Stimulated activated CD4-positive, alpha-beta T cell treated with anti-CD3 and anti-CD28 coated beads, Interleukin-2, amount 100 ng/mL, for 48 hours (primary cell): Measurements from ENCODE around the gene LRCH1.
A peak's percentile ranks its signal among the peaks of the same experiment; 100 is the strongest.

ENCODE experiments used
- DNase-seq, 2 donors: peaks; one replicate each; pipeline ENCODE4 v3.0.0-alpha.2; 2020

Gene LRCH1

GRCh38 chr13:46535002-46535401 lies 18.0 kb upstream of the LRCH1 start:
- DNase-seq: no peak

- no peak for DNase-seq
These were observed 17.1 kb upstream of the LRCH1 start for GRCh38 chr13:46535825-46536224.

- no peak for DNase-seq
These were observed 16.6 kb upstream of the LRCH1 start for GRCh38 chr13:46536341-46536740.

- no peak for DNase-seq
These were observed 13.7 kb upstream of the LRCH1 start for GRCh38 chr13:46539231-46539630.

GRCh38 chr13:46541210-46541609 lies 11.8 kb upstream of the LRCH1 start:
- no peak for DNase-seq

GRCh38 chr13:46542833-46543232 lies 10.1 kb upstream of the LRCH1 start:
- DNase-seq: no peak

GRCh38 chr13:46543287-46543686 lies 9.7 kb upstream of the LRCH1 start:
- no peak for DNase-seq

GRCh38 chr13:46544208-46544607 lies 8.8 kb upstream of the LRCH1 start:
- DNase-seq: no peak

- DNase-seq: no peak
These were observed 8.2 kb upstream of the LRCH1 start for GRCh38 chr13:46544811-46545210.

- DNase-seq: no peak
These were observed 6.7 kb upstream of the LRCH1 start for GRCh38 chr13:46546084-46546768.

- no peak for DNase-seq
These were observed 2.1 kb upstream of the LRCH1 start for GRCh38 chr13:46550822-46551221.

- peak; percentile 59 to 65 for DNase-seq
These were observed 1.3 kb upstream of the LRCH1 start for GRCh38 chr13:46551410-46552302.

GRCh38 chr13:46552303-46552682 lies 677 bp upstream of the LRCH1 start:
- no peak for DNase-seq

- DNase-seq: no peak
These were observed 533 bp downstream of the LRCH1 start for GRCh38 chr13:46553521-46553885.

- peak; percentile 51 to 57 for DNase-seq
These were observed 1.2 kb downstream of the LRCH1 start for GRCh38 chr13:46553886-46554858.

- no peak for DNase-seq
These were observed 2.0 kb downstream of the LRCH1 start for GRCh38 chr13:46554951-46555350.

GRCh38 chr13:46555722-46556417 lies 2.9 kb downstream of the LRCH1 start:
- DNase-seq: no peak

- DNase-seq: no peak
These were observed 3.4 kb downstream of the LRCH1 start for GRCh38 chr13:46556418-46556779.

- DNase-seq: no peak
These were observed 6.4 kb downstream of the LRCH1 start for GRCh38 chr13:46559272-46559805.

- DNase-seq: no peak
These were observed 7.8 kb downstream of the LRCH1 start for GRCh38 chr13:46560778-46561177.

- DNase-seq: no peak
These were observed 8.3 kb downstream of the LRCH1 start for GRCh38 chr13:46561286-46561685.

- DNase-seq: no peak
These were observed 8.7 kb downstream of the LRCH1 start for GRCh38 chr13:46561691-46562090.
